ENCODE data around the gene UBXN1. TPM values are rescaled to one million over a fixed set of nuclear protein-coding genes. Genes with fewer than 3 reads are reported as not detected.
A peak's percentile ranks its signal among the peaks of the same experiment; 100 is the strongest.

The UBXN1 gene
- total RNA-seq, 1 experiment from 2014 or later: 135 TPM

- peak; percentile 79 for ATAC-seq
- TF ChIP-seq ERG (CRISPR knock-in tag; IDR thresholded peaks at IDR 0.05): peak; percentile 89; the same call in 1 of the 2 replicates
- no peak for TF ChIP-seq TCF7 (CRISPR knock-in tag; IDR thresholded peaks at IDR 0.05; ENCODE audit: low read depth)
- TF ChIP-seq FOXJ3 (CRISPR knock-in tag; IDR thresholded peaks at IDR 0.05; ENCODE audit: borderline replicate concordance): no peak
- TF ChIP-seq AR (CRISPR knock-in tag; IDR thresholded peaks at IDR 0.05): peak; percentile 93
- TF ChIP-seq ZNF232 (CRISPR knock-in tag; IDR thresholded peaks at IDR 0.05): peak; percentile 18
- peak; percentile 96 for TF ChIP-seq NFATC4 (CRISPR knock-in tag; IDR thresholded peaks at IDR 0.05)
- TF ChIP-seq MAX (CRISPR knock-in tag; IDR thresholded peaks at IDR 0.05): peak; percentile 31; the same call in 1 of the 2 replicates
- TF ChIP-seq ZNF416 (CRISPR knock-in tag; IDR thresholded peaks at IDR 0.05): peak; percentile 88; the same call in 1 of the 2 replicates
- TF ChIP-seq EMX1 (CRISPR knock-in tag; IDR thresholded peaks at IDR 0.05): peak; percentile 90
- TF ChIP-seq RORB (CRISPR knock-in tag; IDR thresholded peaks at IDR 0.05): peak; percentile 94
- TF ChIP-seq ZNF671 (CRISPR knock-in tag; IDR thresholded peaks at IDR 0.05): peak; percentile 91
- 0 out of 2 replicates have a peak, but pooled peaks have one; percentile 21 for TF ChIP-seq E2F5 (CRISPR knock-in tag; IDR thresholded peaks at IDR 0.05)
- 0 out of 2 replicates have a peak, but pooled peaks have one; percentile 37 for TF ChIP-seq ATF1 (CRISPR knock-in tag; IDR thresholded peaks at IDR 0.05)
- peak; percentile 44 for TF ChIP-seq ETV6 (CRISPR knock-in tag; IDR thresholded peaks at IDR 0.05)
- TF ChIP-seq FOXP4 (CRISPR knock-in tag; IDR thresholded peaks at IDR 0.05): peak; percentile 27; the same call in 1 of the 2 replicates
- no peak for TF ChIP-seq GTF2I (CRISPR knock-in tag; conservative IDR thresholded peaks at IDR 0.05)
- no peak for TF ChIP-seq TP53 (CRISPR knock-in tag; IDR thresholded peaks at IDR 0.05)
- TF ChIP-seq AFF4 (CRISPR knock-in tag; IDR thresholded peaks at IDR 0.05; ENCODE audit: borderline replicate concordance): no peak
- TF ChIP-seq SP1 (CRISPR knock-in tag; conservative IDR thresholded peaks at IDR 0.05): peak; percentile 99
- peak; percentile 19; the same call in 1 of the 2 replicates for TF ChIP-seq GABPB1 (CRISPR knock-in tag; IDR thresholded peaks at IDR 0.05)
- TF ChIP-seq USF1 (CRISPR knock-in tag; IDR thresholded peaks at IDR 0.05): no peak
Observed at GRCh38 chr11:62665075-62665598, 13.7 kb downstream of the UBXN1 start, which contains the start of the genes C11orf98 and CSKMT. TSS of gene C11orf98 (minus strand) at chr11:62665210. CDS start at chr11:62665169, 41 bp downstream. TSS of gene CSKMT (plus strand) at chr11:62665312. CDS start at chr11:62665880, 568 bp downstream.

More at GRCh38 chr11:62665075-62665598, 13.7 kb downstream of the UBXN1 start, which contains the start of the genes C11orf98 and CSKMT:
- peak within 1 kb of the TSS; percentile 97 for H3K4me3 Mint-ChIP-seq
- DNase-seq (ENCODE audit: low spot score): peak; percentile 97
- no peaks in the 10 kb centered on the region for H3K27me3 Mint-ChIP-seq (ENCODE audit: low read depth)
- CTCF ChIA-PET: interaction anchor here (0.6 to 2.2 kb wide), 20 partner anchors 12 to 324 kb away, joined by 3 to 10 read pairs (median 5); partner anchors contain the start of genes B3GAT3, BSCL2, EML3 and GANAB
- POLR2A ChIA-PET: interaction anchor here (0.5 to 3.2 kb wide), 37 partner anchors 9 to 416 kb away, joined by 3 to 42 read pairs (median 6); partner anchors contain the start of genes B3GAT3, BSCL2, EEF1G and GANAB
- H3K27ac Mint-ChIP-seq: peak within 1 kb of the TSS; percentile 95
- peaks cover 30% of the 10 kb centered on the region for H3K36me3 Mint-ChIP-seq
- no peaks in the 10 kb centered on the region for H3K9me3 Mint-ChIP-seq
- H3K4me1 Mint-ChIP-seq: peaks cover 20% of the 10 kb centered on the region
